HG02970 (cell line): ENCODE measurements around the gene NRXN2.
"Not testable (repeated sequence)": the region's sequence is repeated elsewhere in the genome, so short reads cannot be mapped to it uniquely, and the experiment has no call there.

Experiments used
- ATAC-seq: cut with Tn5 transposase; IDR thresholded peaks from one replicate; pipeline ENCODE4 v1.9.1; 2021; ENCODE audit warnings: mild to moderate bottlenecking, moderate library complexity, moderate number of reproducible peaks; ENCODE audit not compliant: unreplicated experiment, low FRiP score

NRXN2 gene

DNA sequence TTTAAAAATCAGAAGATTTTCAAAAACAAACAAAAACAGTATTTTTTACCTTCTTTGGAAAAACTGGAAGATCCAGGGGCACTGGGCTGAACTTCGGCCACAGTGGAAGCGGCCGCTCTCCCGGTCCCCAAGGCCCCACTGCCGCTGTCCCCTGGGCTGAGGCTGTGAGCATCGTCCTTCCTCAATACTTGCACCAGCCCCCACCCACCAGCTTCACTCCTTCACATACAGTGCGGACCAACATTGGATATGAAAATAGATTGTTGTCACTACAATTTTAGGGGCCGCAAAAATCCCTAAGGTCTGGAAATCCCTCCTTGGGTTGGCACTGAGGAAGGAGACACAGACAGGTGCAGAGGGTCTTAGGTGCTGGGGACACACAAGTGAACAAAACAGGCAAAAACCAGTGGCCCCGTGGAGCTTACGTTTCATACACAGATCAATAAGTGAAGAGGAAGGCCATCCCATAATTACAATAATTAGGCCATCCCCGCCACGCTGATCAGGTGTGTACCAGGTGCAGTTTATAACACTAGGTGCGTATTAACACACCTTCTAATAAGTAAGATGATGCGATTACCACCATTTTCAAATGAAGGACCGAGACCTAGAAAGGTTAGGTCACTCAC lies 160.2 kb downstream of the NRXN2 start:
- no peak for ATAC-seq

DNA sequence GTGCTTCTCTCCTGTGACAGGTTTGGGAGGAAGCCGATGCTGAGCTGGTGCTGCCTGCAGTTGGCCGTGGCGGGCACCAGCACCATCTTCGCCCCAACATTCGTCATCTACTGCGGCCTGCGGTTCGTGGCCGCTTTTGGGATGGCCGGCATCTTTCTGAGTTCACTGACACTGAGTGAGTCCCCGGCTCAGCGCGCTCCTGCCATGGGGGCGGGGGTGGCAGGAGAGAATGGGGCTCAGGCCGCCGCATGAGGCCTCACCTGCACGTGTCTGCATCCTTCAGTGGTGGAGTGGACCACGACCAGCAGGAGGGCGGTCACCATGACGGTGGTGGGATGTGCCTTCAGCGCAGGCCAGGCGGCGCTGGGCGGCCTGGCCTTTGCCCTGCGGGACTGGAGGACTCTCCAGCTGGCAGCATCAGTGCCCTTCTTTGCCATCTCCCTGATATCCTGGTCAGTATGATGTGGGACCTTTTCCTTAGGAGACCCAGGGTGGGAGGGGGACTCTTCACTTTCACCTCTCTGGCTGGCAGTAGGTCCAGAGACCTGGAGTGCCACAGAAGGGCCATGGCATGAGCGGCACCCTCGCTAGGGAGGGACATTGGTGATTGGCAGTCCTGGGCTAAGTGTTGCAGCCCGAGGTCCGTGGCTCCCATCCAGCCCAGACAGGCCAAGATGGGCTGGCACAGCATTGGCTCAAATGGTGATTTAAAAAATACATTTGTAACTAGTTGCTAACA lies 160.8 kb downstream of the NRXN2 start:
- no peak for ATAC-seq

DNA sequence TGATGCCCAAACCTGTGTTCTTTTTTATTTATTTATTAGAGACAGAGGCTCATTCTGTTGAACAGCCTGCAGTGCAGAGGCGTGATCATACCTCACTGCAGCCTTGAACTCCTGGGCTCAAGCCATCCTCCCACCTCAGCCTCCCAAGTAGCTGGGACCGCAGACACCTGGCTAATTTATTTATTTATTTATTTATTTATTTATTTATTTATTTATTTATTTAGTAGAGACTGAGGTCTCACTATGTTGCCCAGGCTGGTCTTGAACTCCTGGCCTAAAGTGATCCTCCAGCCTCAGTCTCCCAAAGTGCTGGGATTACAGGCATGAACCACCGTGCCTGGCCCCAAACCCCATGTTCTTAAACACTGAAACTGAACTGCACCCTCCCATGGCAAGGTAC lies 161.6 kb downstream of the NRXN2 start:
- ATAC-seq = not testable (repeated sequence)

DNA sequence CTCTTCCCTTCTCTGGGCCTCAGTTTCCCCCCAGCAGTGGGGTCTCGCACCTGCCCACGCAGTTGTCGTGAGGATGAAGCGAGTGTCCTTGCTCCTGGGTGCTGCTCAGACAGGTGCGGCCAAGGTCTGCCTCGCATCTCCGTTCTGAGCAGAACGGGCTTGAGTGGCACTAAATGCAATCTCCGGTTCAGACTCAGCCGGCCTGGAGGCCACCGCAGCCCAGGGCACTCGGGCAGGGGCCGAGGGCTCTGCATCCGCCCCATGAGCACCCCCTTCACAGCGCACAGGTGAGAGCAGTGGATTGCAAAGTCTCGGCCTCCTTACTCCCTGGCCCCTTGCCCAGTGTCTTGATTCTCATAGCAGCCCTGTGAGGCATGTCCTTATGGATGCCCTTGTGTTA lies 162.1 kb downstream of the NRXN2 start:
- no peak for ATAC-seq

DNA sequence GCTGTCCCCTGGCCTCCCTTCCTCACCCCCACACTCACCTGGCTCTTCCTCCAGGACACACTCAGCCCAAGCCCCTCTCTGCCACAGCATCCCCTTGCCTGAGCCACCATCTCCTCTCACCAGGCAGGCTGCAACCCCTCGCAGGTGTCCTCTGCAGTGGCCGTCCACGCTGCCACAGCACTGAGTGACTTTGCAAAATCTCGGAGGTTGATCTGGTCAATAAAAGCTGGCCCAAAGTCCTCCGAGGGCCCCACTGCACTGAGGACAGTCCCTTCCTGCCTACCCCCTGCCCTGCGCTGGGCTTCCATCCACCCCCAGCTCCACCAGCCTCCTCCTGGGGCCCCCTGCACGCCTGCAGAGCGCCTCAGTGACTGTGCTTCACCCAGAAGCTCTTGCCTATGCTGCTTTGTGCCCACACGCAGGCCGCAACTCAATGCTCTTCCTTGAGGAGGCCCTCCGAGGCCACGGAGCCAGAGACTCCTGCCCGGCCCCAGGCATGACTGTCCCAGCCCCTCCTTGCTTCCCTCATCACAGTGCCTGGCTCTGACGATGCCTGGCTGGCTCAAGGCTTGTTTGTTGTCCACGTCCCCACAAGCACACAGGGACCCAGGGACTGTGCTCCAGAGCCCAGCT lies 162.7 kb downstream of the NRXN2 start:
- ATAC-seq = no peak

DNA sequence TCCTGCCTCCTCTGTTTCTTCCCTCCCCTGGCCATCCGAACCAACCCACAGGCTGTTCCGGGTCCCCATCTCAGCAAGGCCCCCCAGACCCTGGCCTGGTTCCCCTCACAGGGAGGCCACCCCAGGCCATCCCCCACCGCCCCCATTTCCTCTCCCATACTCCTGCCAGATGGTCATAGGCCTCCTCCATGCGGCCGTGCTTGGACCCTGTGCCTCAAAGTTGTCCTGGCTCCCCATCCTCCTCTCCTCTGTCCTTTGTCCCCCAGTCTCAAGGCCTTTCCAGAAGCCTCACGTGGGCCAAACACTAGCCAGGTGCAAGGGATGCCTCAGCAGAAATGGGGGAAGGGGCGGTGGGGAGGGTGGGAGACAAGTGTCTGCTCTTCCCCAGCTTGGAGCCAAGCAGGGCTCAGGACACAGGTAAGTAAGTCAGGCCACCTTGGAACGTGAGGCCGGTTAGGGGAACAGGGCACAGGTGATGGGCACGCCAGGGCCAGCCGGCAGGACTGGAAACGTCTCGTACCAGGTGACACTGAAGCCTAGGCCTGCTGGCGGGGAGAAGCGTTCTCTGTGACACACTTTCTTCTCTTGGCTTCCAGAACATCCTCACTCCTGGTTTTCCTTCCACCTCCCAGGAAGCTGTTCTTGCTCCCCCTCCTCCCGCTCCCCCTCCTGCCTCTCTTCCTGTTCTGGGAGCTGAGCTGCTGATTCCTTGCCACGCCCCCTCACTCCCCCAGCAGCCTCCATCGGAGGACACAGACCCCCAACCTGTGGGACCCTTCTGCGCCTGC lies 163.5 kb downstream of the NRXN2 start:
- ATAC-seq = no peak

DNA sequence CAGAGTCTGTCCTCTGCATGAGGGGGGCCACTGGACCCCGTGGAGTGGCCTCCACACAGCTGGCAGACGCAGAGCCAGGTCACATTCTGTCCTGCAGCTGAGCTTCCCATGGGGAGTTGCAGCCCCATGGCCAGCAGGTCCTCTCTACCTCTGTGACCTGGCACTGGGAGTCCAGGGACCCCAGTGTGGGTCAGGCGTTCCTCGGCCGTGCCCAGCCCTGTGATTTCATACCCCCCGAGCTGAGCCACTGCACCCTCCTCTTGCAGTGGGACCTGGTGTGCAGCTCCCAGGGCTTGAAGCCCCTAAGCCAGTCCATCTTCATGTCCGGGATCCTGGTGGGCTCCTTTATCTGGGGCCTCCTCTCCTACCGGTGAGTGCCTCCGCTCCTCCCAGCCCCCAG lies 164.1 kb downstream of the NRXN2 start:
- no peak for ATAC-seq

DNA sequence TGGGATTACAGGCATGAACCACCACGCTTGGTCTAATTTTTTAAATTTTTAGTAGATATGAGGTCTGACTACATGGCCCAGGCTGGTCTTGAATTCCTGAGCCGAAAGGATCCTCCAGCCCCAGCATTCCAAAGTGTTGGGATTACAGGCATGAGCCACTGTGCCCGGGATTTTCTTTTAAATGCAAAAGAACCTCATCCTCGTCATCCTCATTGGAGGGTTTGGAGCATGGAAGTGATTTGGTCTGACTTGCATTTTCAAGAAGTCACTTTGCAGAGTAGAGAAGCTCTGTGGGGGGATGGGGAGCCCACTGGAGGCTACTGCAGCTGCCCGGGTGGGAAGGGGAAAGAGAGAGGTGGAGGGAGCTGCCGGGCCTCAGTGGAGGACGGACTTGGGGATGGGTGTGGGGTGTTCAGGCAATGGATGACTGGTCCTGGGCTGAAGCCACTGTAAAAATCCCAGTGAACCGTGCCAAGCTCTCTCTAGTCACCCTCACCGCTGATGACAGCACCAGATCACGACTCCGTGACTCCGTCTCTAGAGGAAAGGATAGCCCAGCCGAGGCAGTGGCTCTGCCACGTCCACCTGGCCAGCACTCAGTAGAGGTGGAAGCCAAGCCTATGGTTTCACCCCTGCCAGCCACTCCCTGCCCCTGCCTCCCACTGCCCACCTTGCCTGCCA lies 164.8 kb downstream of the NRXN2 start:
- ATAC-seq = no peak

DNA sequence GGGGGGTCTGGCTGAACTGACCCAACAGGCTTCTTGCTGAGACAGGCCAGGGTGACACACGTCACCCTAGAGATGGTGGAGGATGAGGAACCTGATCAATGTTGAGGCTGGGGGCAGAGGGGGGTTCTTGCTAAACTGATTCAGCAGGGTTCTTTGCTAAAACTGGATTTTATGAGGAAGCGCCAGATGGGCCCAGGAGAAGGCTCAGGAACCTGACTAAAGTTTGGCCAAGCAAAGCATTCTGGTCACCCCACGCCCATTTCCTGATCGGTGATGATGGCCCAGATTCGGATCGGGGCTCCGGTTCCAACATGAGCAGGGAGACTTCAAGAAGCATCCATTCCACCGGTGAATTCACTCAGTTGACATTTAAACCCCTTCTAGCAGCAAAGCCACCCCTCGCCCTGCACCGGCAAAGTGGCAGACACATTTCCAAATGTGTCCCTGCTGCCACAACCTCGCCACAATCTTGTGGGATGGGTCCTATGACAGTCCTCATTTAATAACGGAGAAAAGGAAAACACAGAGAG lies 166.2 kb downstream of the NRXN2 start:
- no peak for ATAC-seq
